Karpas-422 (cell line): ENCODE data around the gene RBM4B. TPM values are rescaled to one million over a fixed set of nuclear protein-coding genes. Genes with fewer than 3 reads are reported as not detected.
A peak's percentile ranks its signal among the peaks of the same experiment; 100 is the strongest.

Experiments used
- DNase-seq: peaks from one replicate; pipeline ENCODE4 v3.0.0-alpha.2; 2015
- H2AFZ ChIP-seq: fragments of 200-600 bp; sonication (generic); 2 replicates; pipeline ENCODE4 v1.6.1; 2014; ENCODE audit warnings: antibody characterized with exemption, low read length, mixed read lengths
- H3K27ac ChIP-seq: fragments of 200-600 bp; sonication (generic); 2 replicates; pipeline ENCODE4 v1.5.1; 2014; ENCODE audit warnings: mild to moderate bottlenecking, low read length, moderate library complexity
- H3K27me3 ChIP-seq: fragments of 200-600 bp; sonication (generic); 2 replicates; pipeline ENCODE4 v1.6.1; 2014; ENCODE audit warnings: low read length, mixed read lengths
- H3K36me3 ChIP-seq: fragments of 200-600 bp; sonication (generic); 2 replicates; pipeline ENCODE4 v1.6.1; 2014; ENCODE audit warnings: low read length, mixed read lengths; ENCODE audit not compliant: insufficient read depth
- H3K4me1 ChIP-seq: fragments of 200-600 bp; sonication (generic); 2 replicates; pipeline ENCODE4 v1.6.1; 2014; ENCODE audit warnings: mild to moderate bottlenecking, low read length, mixed read lengths
- H3K4me2 ChIP-seq: fragments of 200-600 bp; sonication (generic); 2 replicates; pipeline ENCODE4 v1.6.1; 2014; ENCODE audit warnings: low read length, low read depth, mild to moderate bottlenecking; ENCODE audit not compliant: poor library complexity, severe bottlenecking
- H3K4me3 ChIP-seq: fragments of 200-600 bp; sonication (generic); 2 replicates; pipeline ENCODE4 v1.5.1; 2014; ENCODE audit warnings: mild to moderate bottlenecking, antibody characterized with exemption, low read length, mixed read lengths
- H3K79me2 ChIP-seq: fragments of 200-600 bp; sonication (generic); 2 replicates; pipeline ENCODE4 v1.6.1; 2014; ENCODE audit warnings: mild to moderate bottlenecking, low read length, mixed read lengths
- H3K9ac ChIP-seq: fragments of 200-600 bp; sonication (generic); 2 replicates; pipeline ENCODE4 v1.6.0; 2014; ENCODE audit warnings: low read length
- H3K9me2 ChIP-seq: fragments of 200-600 bp; sonication (generic), shearing (Covaris generic); replicated peaks from 2 replicates; pipeline ENCODE4 v1.6.0; 2014; ENCODE audit warnings: mild to moderate bottlenecking, low read length, moderate library complexity; ENCODE audit not compliant: insufficient read depth
- H3K9me3 ChIP-seq: fragments of 300-700, 200-600 bp; sonication (generic); 2 replicates; pipeline ENCODE4 v1.6.1; 2014; ENCODE audit warnings: low read length, mixed read lengths
- H4K20me1 ChIP-seq: fragments of 200-600 bp; sonication (generic); 2 replicates; pipeline ENCODE4 v1.6.1; 2014; ENCODE audit warnings: mild to moderate bottlenecking, antibody characterized with exemption, low read length, low read depth; ENCODE audit not compliant: insufficient read depth
- total RNA-seq: library from RNA; depleted of rRNA; stranded (reverse); fragments of >200 nt; shearing (Covaris generic); gene quantifications from 2 replicates; pipeline ENCODE4 v1.2.3, GENCODE V29; 2014; ENCODE audit warnings: low replicate concordance

Gene RBM4B
- total RNA-seq, 1 experiment from 2014 or later = 43.2 TPM

GRCh38 chr11:66720899-66721470 lies 43.3 kb upstream of the RBM4B start:
- H3K4me2 ChIP-seq = peak overlapping the region; percentile 69

GRCh38 chr11:66720223-66720898 lies 42.7 kb upstream of the RBM4B start:
- H3K27me3 ChIP-seq = no peaks in the 10 kb centered on the region
- peak; percentile 85 for DNase-seq
- H2AFZ ChIP-seq = no peak overlapping the region
- peak overlapping the region; percentile 69 for H3K4me2 ChIP-seq
- H3K9me3 ChIP-seq = no peaks in the 10 kb centered on the region
- no peaks in the 10 kb centered on the region; the same call in 1 of the 2 replicates for H3K36me3 ChIP-seq
- H3K9me2 ChIP-seq = no peaks in the 10 kb centered on the region
- no peaks in the 10 kb centered on the region for H4K20me1 ChIP-seq
- peaks cover 20% of the 10 kb centered on the region for H3K4me1 ChIP-seq
- H3K79me2 ChIP-seq = peaks cover 18% of the 10 kb centered on the region
- peak overlapping the region; percentile 61; the same call in 1 of the 2 replicates for H3K4me3 ChIP-seq
- H3K9ac ChIP-seq = peak overlapping the region; percentile 55
- peak overlapping the region; percentile 26; the same call in 1 of the 2 replicates for H3K27ac ChIP-seq

More at GRCh38 chr11:66720899-66721470, 43.3 kb upstream of the RBM4B start:
- peaks cover 24% of the 10 kb centered on the region for H3K79me2 ChIP-seq
- H3K9me2 ChIP-seq = no peaks in the 10 kb centered on the region
- peaks cover 26% of the 10 kb centered on the region for H3K4me1 ChIP-seq
- no peaks in the 10 kb centered on the region for H3K9me3 ChIP-seq
- H3K9ac ChIP-seq = peak overlapping the region; percentile 55; the same call in 1 of the 2 replicates
- no peak overlapping the region for H3K27ac ChIP-seq
- H3K27me3 ChIP-seq = no peaks in the 10 kb centered on the region
- no peak for DNase-seq
- no peaks in the 10 kb centered on the region for H4K20me1 ChIP-seq
- no peaks in the 10 kb centered on the region; the same call in 1 of the 2 replicates for H3K36me3 ChIP-seq
- H2AFZ ChIP-seq = no peak overlapping the region
- peak overlapping the region; percentile 61; the same call in 1 of the 2 replicates for H3K4me3 ChIP-seq

- Histone ChIP-seq H3K4me2 (no peak overlapping the region), H3K27ac (no peak overlapping the region), H2AFZ (no peak overlapping the region), H3K36me3 (no peaks in the 10 kb centered on the region; the same call in 1 of the 2 replicates), H3K9me2 (no peaks in the 10 kb centered on the region), H3K9me3 (no peaks in the 10 kb centered on the region), H3K79me2 (0 out of 2 replicates have a peak, but pooled peaks cover 7% of the 10 kb centered on the region), H3K9ac (no peak overlapping the region), H3K27me3 (no peaks in the 10 kb centered on the region), H3K4me1 (peaks cover 18% of the 10 kb centered on the region), H4K20me1 (no peaks in the 10 kb centered on the region), H3K4me3 (no peak overlapping the region)
- no peak for DNase-seq
These were observed 41.6 kb upstream of the RBM4B start for GRCh38 chr11:66719111-66719872.

GRCh38 chr11:66718320-66718971 lies 40.8 kb upstream of the RBM4B start:
- H3K9me3 ChIP-seq = no peaks in the 10 kb centered on the region
- no peak for DNase-seq
- H3K9me2 ChIP-seq = no peaks in the 10 kb centered on the region
- peaks cover 18% of the 10 kb centered on the region for H3K4me1 ChIP-seq
- no peak overlapping the region for H2AFZ ChIP-seq
- H4K20me1 ChIP-seq = no peaks in the 10 kb centered on the region
- 0 out of 2 replicates have a peak, but pooled peaks cover 5% of the 10 kb centered on the region for H3K79me2 ChIP-seq
- no peak overlapping the region for H3K4me2 ChIP-seq
- H3K27ac ChIP-seq = no peak overlapping the region
- H3K36me3 ChIP-seq = no peaks in the 10 kb centered on the region; the same call in 1 of the 2 replicates
- no peaks in the 10 kb centered on the region for H3K27me3 ChIP-seq
- H3K9ac ChIP-seq = no peak overlapping the region
- no peak overlapping the region for H3K4me3 ChIP-seq

GRCh38 chr11:66717925-66718319 lies 40.2 kb upstream of the RBM4B start:
- DNase-seq = no peak
- H3K79me2 ChIP-seq = 0 out of 2 replicates have a peak, but pooled peaks cover 1% of the 10 kb centered on the region
- H2AFZ ChIP-seq = no peak overlapping the region
- H3K9me3 ChIP-seq = no peaks in the 10 kb centered on the region
- no peak overlapping the region for H3K4me2 ChIP-seq
- no peaks in the 10 kb centered on the region for H3K27me3 ChIP-seq
- H3K4me3 ChIP-seq = no peak overlapping the region
- no peaks in the 10 kb centered on the region for H4K20me1 ChIP-seq
- H3K9ac ChIP-seq = no peak overlapping the region
- peaks cover 18% of the 10 kb centered on the region for H3K4me1 ChIP-seq
- no peaks in the 10 kb centered on the region for H3K9me2 ChIP-seq
- H3K27ac ChIP-seq = no peak overlapping the region
- H3K36me3 ChIP-seq = no peaks in the 10 kb centered on the region; the same call in 1 of the 2 replicates

GRCh38 chr11:66716996-66717395 lies 39.3 kb upstream of the RBM4B start:
- Histone ChIP-seq H3K9ac (no peak overlapping the region), H3K27me3 (no peaks in the 10 kb centered on the region)

GRCh38 chr11:66715346-66716085 lies 37.8 kb upstream of the RBM4B start:
- H3K4me3 ChIP-seq = no peak overlapping the region
- no peaks in the 10 kb centered on the region; the same call in 1 of the 2 replicates for H3K36me3 ChIP-seq
- H3K9me3 ChIP-seq = no peaks in the 10 kb centered on the region
- H4K20me1 ChIP-seq = no peaks in the 10 kb centered on the region
- H2AFZ ChIP-seq = no peak overlapping the region
- no peak overlapping the region for H3K9ac ChIP-seq
- DNase-seq = no peak
- no peak overlapping the region for H3K27ac ChIP-seq
- H3K4me2 ChIP-seq = no peak overlapping the region
- H3K27me3 ChIP-seq = no peaks in the 10 kb centered on the region
- H3K79me2 ChIP-seq = no peaks in the 10 kb centered on the region
- H3K4me1 ChIP-seq = peaks cover 9% of the 10 kb centered on the region
- no peaks in the 10 kb centered on the region for H3K9me2 ChIP-seq

More at GRCh38 chr11:66716996-66717395, 39.3 kb upstream of the RBM4B start:
- H3K36me3 ChIP-seq = no peaks in the 10 kb centered on the region; the same call in 1 of the 2 replicates
- H4K20me1 ChIP-seq = no peaks in the 10 kb centered on the region
- H3K27ac ChIP-seq = no peak overlapping the region
- no peaks in the 10 kb centered on the region for H3K79me2 ChIP-seq
- H3K9me3 ChIP-seq = no peaks in the 10 kb centered on the region
- no peak overlapping the region for H3K4me3 ChIP-seq
- peaks cover 18% of the 10 kb centered on the region for H3K4me1 ChIP-seq
- H2AFZ ChIP-seq = no peak overlapping the region
- no peak overlapping the region for H3K4me2 ChIP-seq
- H3K9me2 ChIP-seq = no peaks in the 10 kb centered on the region
- no peak for DNase-seq
